Measurements from ENCODE around the gene LRCH4. TPM values are rescaled to one million over a fixed set of nuclear protein-coding genes. Genes with fewer than 3 reads are reported as not detected.
A peak's percentile ranks its signal among the peaks of the same experiment; 100 is the strongest.

Gene LRCH4
- total and polyA plus RNA-seq, 2 of the 13 experiments (the other 11 are each of a cell fraction or from before 2014, with no cell fraction given): 7.0 to 9.3 TPM

- TF ChIP-seq MTF1 (CRISPR knock-in tag; IDR thresholded peaks at IDR 0.05) (no peak), PHF21A (CRISPR knock-in tag; IDR thresholded peaks at IDR 0.05) (peak; percentile 93), CEBPZ (IDR thresholded peaks at IDR 0.05; ENCODE audit: low read length) (peak; percentile 99), KMT2B (CRISPR knock-in tag; IDR thresholded peaks at IDR 0.05) (no peak), ZNF792 (CRISPR knock-in tag; IDR thresholded peaks at IDR 0.05) (peak; percentile 6; the same call in 1 of the 2 replicates), ZNF724P (CRISPR knock-in tag; IDR thresholded peaks at IDR 0.05; ENCODE audit: borderline replicate concordance) (0 out of 2 replicates have a peak, but pooled peaks have one; percentile 3), ZNF850 (CRISPR knock-in tag; conservative IDR thresholded peaks at IDR 0.05) (no peak), ZFP90 (CRISPR knock-in tag; IDR thresholded peaks at IDR 0.05; ENCODE audit: borderline replicate concordance) (peak; percentile 27; the same call in 1 of the 2 replicates), ZNF577 (CRISPR knock-in tag; IDR thresholded peaks at IDR 0.05; ENCODE audit: borderline replicate concordance, low read depth) (no peak), PRDM10 (CRISPR knock-in tag; IDR thresholded peaks at IDR 0.05; ENCODE audit: low read depth) (peak; percentile 96), KLF9 (CRISPR knock-in tag; IDR thresholded peaks at IDR 0.05; ENCODE audit: low read depth) (no peak), ZNF501 (CRISPR knock-in tag; IDR thresholded peaks at IDR 0.05) (peak; percentile 74; the same call in 1 of the 2 replicates), HDAC2 (CRISPR knock-in tag; IDR thresholded peaks at IDR 0.05) (0 out of 2 replicates have a peak, but pooled peaks have one; percentile 0), ZGPAT (CRISPR knock-in tag; IDR thresholded peaks at IDR 0.05) (peak; percentile 62), ZMYM2 (CRISPR knock-in tag; IDR thresholded peaks at IDR 0.05) (no peak), SOX6 (IDR thresholded peaks at IDR 0.05) (no peak), SOX6 (CRISPR knock-in tag; IDR thresholded peaks at IDR 0.05) (0 out of 2 replicates have a peak, but pooled peaks have one; percentile 23), XRCC5 (optimal IDR thresholded peaks at IDR 0.05; ENCODE audit: low read length) (peak; percentile 80), ZNF331 (CRISPR knock-in tag; IDR thresholded peaks at IDR 0.05) (0 out of 2 replicates have a peak, but pooled peaks have one; percentile 9), PHF5A (CRISPR knock-in tag; IDR thresholded peaks at IDR 0.05; ENCODE audit: low read depth, unreplicated experiment) (peak; percentile 2), ELF3 (CRISPR knock-in tag; IDR thresholded peaks at IDR 0.05) (peak; percentile 27; the same call in 1 of the 2 replicates), ZMAT5 (CRISPR knock-in tag; IDR thresholded peaks at IDR 0.05; ENCODE audit: borderline replicate concordance, low read depth) (no peak)
These were observed 517 bp upstream of the LRCH4 start, which contains the start of gene FBXO24 (continued) for GRCh38 chr7:100586266-100587025.

Data from HepG2 (cell line).